Upper lobe of left lung (tissue), 4 donors: ENCODE measurements around the gene DOLPP1.

Source experiments
- EP300 ChIP-seq, 4 donors: sonication (generic); formaldehyde crosslinking; IDR thresholded peaks; one replicate each; pipeline ENCODE4 v1.5.1; 2017; ENCODE audit warnings: antibody characterized with exemption in 4 of 4, control low read depth in 2 of 4
- POLR2A ChIP-seq, 4 donors: fragments of 450-650 bp; IDR thresholded peaks; one replicate each; pipeline ENCODE4 v1.5.1; 2016 to 2017; ENCODE audit warnings: antibody characterized with exemption in 4 of 4, mild to moderate bottlenecking in 2 of 4
- POLR2AphosphoS5 ChIP-seq, 2 donors: sonication (generic); formaldehyde crosslinking; IDR thresholded peaks; one replicate each; pipeline ENCODE4 v1.5.1; 2017; ENCODE audit warnings: antibody characterized with exemption in 2 of 2
- TF ChIP-seq, protein P1 (sequence below), 6 experiments: fragments of 450-650 bp in 4 of 6; fragments of 200-600 bp in 2 of 6; sonication (generic) in 2 of 6; IDR thresholded peaks; one replicate each; pipeline ENCODE4 v1.5.1; 2016 to 2019; ENCODE audit warnings: antibody characterized with exemption in 6 of 6

DNA sequence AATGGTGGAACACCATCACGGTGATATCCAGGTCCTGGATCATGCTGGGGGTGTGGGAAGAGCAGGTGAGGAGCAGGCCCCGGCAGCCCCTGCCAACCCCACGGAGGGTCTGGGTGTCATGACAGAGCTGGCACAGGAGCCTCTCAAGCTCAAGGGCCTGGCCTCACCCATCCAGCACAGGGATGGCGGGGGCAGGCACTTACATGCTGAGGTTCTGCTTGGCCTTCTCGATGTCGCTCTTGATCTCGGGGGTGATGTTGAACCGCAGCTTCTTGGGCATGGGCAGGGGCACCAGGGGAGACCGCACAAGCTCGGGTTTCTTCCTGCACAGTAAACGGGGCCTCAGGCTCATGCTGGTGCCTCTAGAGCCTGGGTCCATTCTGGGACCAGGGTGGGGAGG is 17.4 kb downstream of the DOLPP1 start:
- TF ChIP-seq, protein P1, sequence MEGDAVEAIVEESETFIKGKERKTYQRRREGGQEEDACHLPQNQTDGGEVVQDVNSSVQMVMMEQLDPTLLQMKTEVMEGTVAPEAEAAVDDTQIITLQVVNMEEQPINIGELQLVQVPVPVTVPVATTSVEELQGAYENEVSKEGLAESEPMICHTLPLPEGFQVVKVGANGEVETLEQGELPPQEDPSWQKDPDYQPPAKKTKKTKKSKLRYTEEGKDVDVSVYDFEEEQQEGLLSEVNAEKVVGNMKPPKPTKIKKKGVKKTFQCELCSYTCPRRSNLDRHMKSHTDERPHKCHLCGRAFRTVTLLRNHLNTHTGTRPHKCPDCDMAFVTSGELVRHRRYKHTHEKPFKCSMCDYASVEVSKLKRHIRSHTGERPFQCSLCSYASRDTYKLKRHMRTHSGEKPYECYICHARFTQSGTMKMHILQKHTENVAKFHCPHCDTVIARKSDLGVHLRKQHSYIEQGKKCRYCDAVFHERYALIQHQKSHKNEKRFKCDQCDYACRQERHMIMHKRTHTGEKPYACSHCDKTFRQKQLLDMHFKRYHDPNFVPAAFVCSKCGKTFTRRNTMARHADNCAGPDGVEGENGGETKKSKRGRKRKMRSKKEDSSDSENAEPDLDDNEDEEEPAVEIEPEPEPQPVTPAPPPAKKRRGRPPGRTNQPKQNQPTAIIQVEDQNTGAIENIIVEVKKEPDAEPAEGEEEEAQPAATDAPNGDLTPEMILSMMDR (IDR thresholded peaks at IDR 0.05), result no peak
- no peak for TF ChIP-seq POLR2A (IDR thresholded peaks at IDR 0.05)
- TF ChIP-seq POLR2AphosphoS5 (IDR thresholded peaks at IDR 0.05), result no peak
- TF ChIP-seq EP300 (IDR thresholded peaks at IDR 0.05), result no peak
